Suprapubic skin (tissue), 3 donors: Measurements from ENCODE around the gene ACSL5.

Experiments
- CTCF ChIP-seq, 2 donors: fragments of 200-600 bp in 1 of 2; fragments of 450-650 bp in 1 of 2; sonication (generic) in 1 of 2; IDR thresholded peaks; one replicate each; pipeline ENCODE4 v1.5.1; 2016 to 2019; ENCODE audit warnings: antibody characterized with exemption in 2 of 2, mild to moderate bottlenecking in 1 of 2, moderate library complexity in 1 of 2
- EP300 ChIP-seq: sonication (generic); formaldehyde crosslinking; IDR thresholded peaks from one replicate; pipeline ENCODE4 v1.6.1; 2017; ENCODE audit warnings: antibody characterized with exemption
- POLR2A ChIP-seq, 2 donors: fragments of 450-650 bp; IDR thresholded peaks; one replicate each; pipeline ENCODE4 v1.6.1; 2017; ENCODE audit warnings: antibody characterized with exemption in 2 of 2, mild to moderate bottlenecking in 2 of 2, moderate library complexity in 2 of 2

GRCh38 chr10:112460366-112460765, 86.5 kb downstream of the ACSL5 start:
- no peak for TF ChIP-seq CTCF (IDR thresholded peaks at IDR 0.05)
- no peak for TF ChIP-seq POLR2A (IDR thresholded peaks at IDR 0.05)
- TF ChIP-seq EP300 = no peak
